PC-3 (cell line): Measurements from ENCODE around the gene LIMK1. TPM values are rescaled to one million over a fixed set of nuclear protein-coding genes. Genes with fewer than 3 reads are reported as not detected.

Experiments used
- ATAC-seq: fragments of 200-7000 bp; cut with Tn5 transposase; 2 replicates; pipeline ENCODE4 v1.9.1; 2020; ENCODE audit warnings: mild to moderate bottlenecking, moderate library complexity
- BruUV-seq: library from RNA; stranded (reverse); fragments of 400-500 nt; replicated peaks from 2 replicates; lab custom pipeline; 2021; lab: Mats Ljungman, UMichigan
- CTCF ChIA-PET: fragments of 300-600 bp; sonication (Branson Sonifier 250); formaldehyde crosslinking; loops from one replicate; lab custom pipeline; 2022; ENCODE audit warnings: antibody characterized with exemption; lab: Charles Lee
- POLR2A ChIA-PET: fragments of 300-600 bp; sonication (Branson Sonifier 250); formaldehyde crosslinking; loops from one replicate; lab custom pipeline; 2022; ENCODE audit warnings: antibody characterized with exemption; ENCODE audit not compliant: unreplicated experiment; lab: Charles Lee
- DNase-seq: peaks from one replicate; pipeline ENCODE4 v3.0.0-alpha.2; 2015
- H2AFZ ChIP-seq: fragments of 300-600 bp; sonication (generic); 2 replicates; pipeline ENCODE4 v1.6.0; 2016; ENCODE audit warnings: antibody characterized with exemption, low read length
- H3F3A ChIP-seq: fragments of 300-600 bp; sonication (generic); one replicate; pipeline ENCODE4 v1.6.0; 2017; ENCODE audit warnings: antibody characterized with exemption, low read length, control low read depth, mild to moderate bottlenecking; ENCODE audit not compliant: unreplicated experiment
- H3K27ac ChIP-seq: fragments of 300-600 bp; sonication (generic); 2 replicates; pipeline ENCODE4 v1.5.1; 2016; ENCODE audit warnings: mild to moderate bottlenecking, low read length
- H3K27me3 ChIP-seq: fragments of 300-600 bp; sonication (generic); 2 replicates; pipeline ENCODE4 v1.6.1; 2016; ENCODE audit warnings: low read length, mixed read lengths
- H3K36me3 ChIP-seq: fragments of 300-600 bp; sonication (generic); 2 replicates; pipeline ENCODE4 v1.6.1; 2016; ENCODE audit warnings: low read depth, mixed run types, low read length, mixed read lengths
- H3K4me1 ChIP-seq: fragments of 300-600 bp; sonication (generic); 2 replicates; pipeline ENCODE4 v1.5.1; 2016; ENCODE audit warnings: low read length; ENCODE audit not compliant: insufficient read depth
- H3K4me2 ChIP-seq: fragments of 300-600 bp; sonication (generic); 2 replicates; pipeline ENCODE4 v1.6.0; 2016; ENCODE audit warnings: low read length
- H3K4me3 ChIP-seq: fragments of 300-600 bp; sonication (generic); 2 replicates; pipeline ENCODE4 v1.5.1; 2016; ENCODE audit warnings: mild to moderate bottlenecking, low read length, mixed read lengths
- H3K79me2 ChIP-seq: fragments of 300-600 bp; sonication (generic); 2 replicates; pipeline ENCODE4 v1.6.1; 2017; ENCODE audit warnings: low read length, mixed read lengths
- H3K9ac ChIP-seq: fragments of 300-600 bp; sonication (generic); 2 replicates; pipeline ENCODE4 v1.6.0; 2016; ENCODE audit warnings: mild to moderate bottlenecking, low read length
- H3K9me2 ChIP-seq: fragments of 300-600 bp; sonication (generic); replicated peaks from 2 replicates; pipeline ENCODE4 v1.6.1; 2016; ENCODE audit warnings: mixed run types, low read length, mixed read lengths
- H3K9me3 ChIP-seq: fragments of 300-600 bp; sonication (generic); 2 replicates; pipeline ENCODE4 v1.6.1; 2016; ENCODE audit warnings: low read length, mixed read lengths
- H4K20me1 ChIP-seq: fragments of 300-600 bp; sonication (generic); 2 replicates; pipeline ENCODE4 v1.6.1; 2016; ENCODE audit warnings: low read length, mixed read lengths
- CTCF ChIP-seq: fragments of 300-600 bp; sonication (generic); conservative IDR thresholded peaks from 2 replicates; pipeline ENCODE4 v1.5.1; 2017; ENCODE audit warnings: antibody characterized with exemption, low read depth, mild to moderate bottlenecking, low read length
- EZH2 ChIP-seq: fragments of 300-600 bp; sonication (generic); IDR thresholded peaks from one replicate; pipeline ENCODE4 v1.6.1; 2017; ENCODE audit warnings: antibody characterized with exemption, mild to moderate bottlenecking, low read length; ENCODE audit not compliant: unreplicated experiment
- EZH2phosphoT487 ChIP-seq: fragments of 300-600 bp; sonication (generic); IDR thresholded peaks from 2 replicates; pipeline ENCODE4 v1.6.1; 2018; ENCODE audit warnings: mild to moderate bottlenecking, antibody characterized with exemption, low read length, borderline replicate concordance
- intact Hi-C: fragments of 100-400 bp; cut with micrococcal nuclease; formaldehyde crosslinking; loops from 2 replicates; pipeline ENCODE4 v1.9.0; 2023
- total RNA-seq: library from RNA; depleted of rRNA; stranded (reverse); fragments of >200 nt; gene quantifications from 2 replicates; pipeline ENCODE4 v1.2.3, GENCODE V29; 2014

LIMK1 gene
- total RNA-seq, 1 experiment from 2014 or later: 40.3 TPM

GRCh38 chr7:74134117-74134620 is 50.6 kb downstream of the LIMK1 start:
- no peak overlapping the region for H3K27ac ChIP-seq
- H2AFZ ChIP-seq: no peak overlapping the region
- H3K4me2 ChIP-seq: no peak overlapping the region
- no TSS peak for BruUV-seq
- no peak overlapping the region for H3K4me3 ChIP-seq
- H3K9me3 ChIP-seq: no peaks in the 10 kb centered on the region
- ChIA-PET CTCF (no interaction called here), POLR2A (interaction anchor here (0.7 kb wide), 1 partner anchor 1637 kb away, joined by 15 read pairs; no protein-coding TSS in a partner anchor)
- H3K9ac ChIP-seq: no peak overlapping the region
- no peaks in the 10 kb centered on the region for H3F3A ChIP-seq
- H4K20me1 ChIP-seq: no peaks in the 10 kb centered on the region
- H3K36me3 ChIP-seq: no peaks in the 10 kb centered on the region
- H3K9me2 ChIP-seq: no peaks in the 10 kb centered on the region
- ATAC-seq (no peak), DNase-seq (no peak)
- intact Hi-C loops: no loop called here
- H3K4me1 ChIP-seq: peaks cover 6% of the 10 kb centered on the region; the same call in 1 of the 2 replicates
- H3K79me2 ChIP-seq: no peaks in the 10 kb centered on the region
- TF ChIP-seq CTCF: no peak
- TF ChIP-seq EZH2: no peak
- no peak for TF ChIP-seq EZH2phosphoT487
- H3K27me3 ChIP-seq: no peaks in the 10 kb centered on the region

- intact Hi-C loops: no loop called here
- no peaks in the 10 kb centered on the region for H3F3A ChIP-seq
- H3K79me2 ChIP-seq: no peaks in the 10 kb centered on the region
- CTCF ChIA-PET: interaction anchor here (0.6 kb wide), 1 partner anchor 257 kb away, joined by 3 read pairs; no protein-coding TSS in a partner anchor
- POLR2A ChIA-PET: no interaction called here
- H3K36me3 ChIP-seq: no peaks in the 10 kb centered on the region
- H3K4me2 ChIP-seq: no peak overlapping the region
- H3K27ac ChIP-seq: no peak overlapping the region
- H3K9me2 ChIP-seq: no peaks in the 10 kb centered on the region
- BruUV-seq: no TSS peak
- no peaks in the 10 kb centered on the region for H3K9me3 ChIP-seq
- no peak for ATAC-seq
- no peak overlapping the region for H3K9ac ChIP-seq
- H2AFZ ChIP-seq: no peak overlapping the region
- no peak overlapping the region for H3K4me3 ChIP-seq
- no peak for DNase-seq
- no peaks in the 10 kb centered on the region for H4K20me1 ChIP-seq
- no peak for TF ChIP-seq CTCF
- no peak for TF ChIP-seq EZH2
- no peak for TF ChIP-seq EZH2phosphoT487
- peaks cover 12% of the 10 kb centered on the region for H3K4me1 ChIP-seq
- no peaks in the 10 kb centered on the region for H3K27me3 ChIP-seq
Observed at GRCh38 chr7:74138334-74138867, 54.8 kb downstream of the LIMK1 start.

GRCh38 chr7:74138945-74139843 is 55.6 kb downstream of the LIMK1 start:
- no TSS peak for BruUV-seq
- no peak for DNase-seq
- intact Hi-C loops: no loop called here

More at GRCh38 chr7:74138945-74139843, 55.6 kb downstream of the LIMK1 start:
- H3K9me2 ChIP-seq: no peaks in the 10 kb centered on the region
- peaks cover 12% of the 10 kb centered on the region for H3K4me1 ChIP-seq
- CTCF ChIA-PET: no interaction called here
- H3K79me2 ChIP-seq: no peaks in the 10 kb centered on the region
- H3K4me2 ChIP-seq: no peak overlapping the region
- H3K27me3 ChIP-seq: no peaks in the 10 kb centered on the region
- no peak for TF ChIP-seq EZH2phosphoT487
- TF ChIP-seq CTCF: no peak
- TF ChIP-seq EZH2: no peak
- H3K9ac ChIP-seq: no peak overlapping the region
- no peak overlapping the region for H3K4me3 ChIP-seq
- H3K36me3 ChIP-seq: no peaks in the 10 kb centered on the region
- H3K27ac ChIP-seq: no peak overlapping the region
- no peak for ATAC-seq
- H3K9me3 ChIP-seq: no peaks in the 10 kb centered on the region
- H2AFZ ChIP-seq: no peak overlapping the region
- H3F3A ChIP-seq: no peaks in the 10 kb centered on the region
- POLR2A ChIA-PET: no interaction called here
- H4K20me1 ChIP-seq: no peaks in the 10 kb centered on the region
